CD4-positive, alpha-beta T cell treated with Interleukin-15 for 1 hour (primary cell): ENCODE measurements around the gene CYP3A4.
"Not testable (repeated sequence)": the region's sequence is repeated elsewhere in the genome, so short reads cannot be mapped to it uniquely, and the experiment has no call there.

ENCODE experiments used
- DNase-seq: peaks from one replicate; pipeline ENCODE4 v3.0.0-alpha.2; 2020

Gene CYP3A4

GRCh38 chr7:99784007-99784406, at the start of gene CYP3A4:
CYP3A4 (minus strand) TSS chr7:99784184; CDS start chr7:99784081, 103 bp downstream.
- DNase-seq: no peak

DNA sequence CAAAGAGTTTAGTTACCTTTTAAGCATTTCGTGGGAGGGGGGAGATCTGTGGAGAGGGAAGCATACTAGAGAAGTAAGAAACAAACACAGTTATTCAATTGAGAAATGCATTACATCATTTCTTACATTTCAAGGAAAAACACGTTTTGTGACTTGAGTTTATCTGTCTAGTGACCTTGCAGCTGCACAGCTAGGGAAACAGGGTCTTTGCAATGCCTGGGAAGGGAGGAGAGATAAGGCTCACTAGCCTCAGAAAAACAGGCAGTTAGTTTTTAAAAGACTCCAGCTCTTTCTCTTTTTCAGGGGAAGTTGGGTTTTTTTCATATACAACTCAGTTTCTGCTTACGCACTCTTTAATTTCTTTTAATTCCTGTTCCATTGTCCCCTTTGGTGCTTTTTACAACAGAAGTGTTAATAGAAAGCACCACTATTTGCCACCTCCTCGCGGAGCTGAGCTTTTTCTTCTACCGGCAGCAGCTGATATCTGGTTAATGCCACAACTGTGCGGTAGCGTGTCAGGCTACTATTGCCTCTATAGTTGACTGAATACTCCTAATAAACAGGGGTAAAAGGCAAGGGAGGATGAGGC, 49.4 kb upstream of the CYP3A4 start:
- no peak for DNase-seq

DNA sequence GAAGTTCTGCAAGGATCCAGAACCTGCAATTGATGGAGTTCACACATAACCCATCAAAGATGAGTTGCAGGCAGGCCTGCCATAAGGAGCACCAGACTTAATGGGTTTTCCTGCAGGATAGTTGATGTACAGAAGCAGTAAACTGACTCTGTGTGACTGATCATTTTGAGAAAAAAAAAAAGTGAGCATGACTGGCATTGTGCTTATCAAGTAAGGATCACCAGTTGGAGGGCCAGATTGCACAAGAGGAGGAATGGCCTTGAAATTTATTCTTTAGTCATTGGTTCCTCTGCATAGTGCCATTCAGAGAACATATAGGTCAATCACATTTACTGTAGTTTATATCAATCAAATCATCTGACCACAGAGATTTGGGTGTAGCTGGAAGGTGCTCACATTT, 47.6 kb upstream of the CYP3A4 start:
- DNase-seq: no peak

DNA sequence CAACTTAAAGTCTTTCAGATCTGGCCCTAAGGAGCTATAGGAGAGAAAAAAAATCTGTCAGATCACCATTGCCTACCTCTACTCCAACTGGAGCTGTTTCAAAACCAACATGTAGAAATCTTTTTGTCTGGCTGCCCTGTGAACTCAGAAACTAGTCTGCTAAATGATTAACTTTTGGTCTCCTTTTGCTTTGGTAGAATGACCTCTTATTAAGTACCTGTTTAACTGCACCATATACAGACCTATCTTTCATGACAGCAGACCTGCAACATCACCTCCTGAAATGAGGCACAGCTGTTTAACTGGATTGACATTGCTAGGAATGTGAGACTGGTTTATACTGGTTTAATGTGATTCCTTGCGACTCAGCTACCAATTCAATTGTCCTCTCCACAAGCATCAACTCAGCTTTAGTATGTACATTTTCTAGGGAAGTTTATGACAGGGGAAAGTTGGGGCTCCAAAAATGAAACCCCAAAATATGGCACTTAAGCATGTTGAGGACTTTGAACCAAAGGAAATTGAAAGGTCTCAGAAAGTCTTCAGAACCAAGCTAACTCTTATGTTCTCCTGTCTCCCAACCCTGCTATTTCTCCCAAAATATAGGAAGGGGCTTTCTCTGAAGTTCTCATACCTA, 45.7 kb upstream of the CYP3A4 start:
- DNase-seq: no peak

DNA sequence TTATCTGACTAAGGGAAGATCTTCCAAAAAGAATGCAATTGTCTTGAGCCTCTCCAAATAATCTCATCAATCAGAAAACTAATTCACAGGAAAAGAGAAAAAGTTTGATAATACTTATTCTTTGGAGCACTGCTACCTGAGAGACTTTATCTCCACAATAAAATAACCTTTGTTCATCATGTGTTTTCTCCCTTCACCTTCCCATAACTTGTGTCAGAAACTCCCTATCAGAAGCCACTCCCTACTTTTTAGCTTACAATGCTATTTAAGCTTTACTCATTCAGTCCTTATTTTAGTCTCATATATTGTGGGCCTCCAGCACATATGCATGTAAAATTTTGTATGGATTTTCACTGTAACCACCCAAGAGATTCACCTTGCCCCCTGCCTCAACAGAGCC, 44.8 kb upstream of the CYP3A4 start:
- no peak for DNase-seq

DNA sequence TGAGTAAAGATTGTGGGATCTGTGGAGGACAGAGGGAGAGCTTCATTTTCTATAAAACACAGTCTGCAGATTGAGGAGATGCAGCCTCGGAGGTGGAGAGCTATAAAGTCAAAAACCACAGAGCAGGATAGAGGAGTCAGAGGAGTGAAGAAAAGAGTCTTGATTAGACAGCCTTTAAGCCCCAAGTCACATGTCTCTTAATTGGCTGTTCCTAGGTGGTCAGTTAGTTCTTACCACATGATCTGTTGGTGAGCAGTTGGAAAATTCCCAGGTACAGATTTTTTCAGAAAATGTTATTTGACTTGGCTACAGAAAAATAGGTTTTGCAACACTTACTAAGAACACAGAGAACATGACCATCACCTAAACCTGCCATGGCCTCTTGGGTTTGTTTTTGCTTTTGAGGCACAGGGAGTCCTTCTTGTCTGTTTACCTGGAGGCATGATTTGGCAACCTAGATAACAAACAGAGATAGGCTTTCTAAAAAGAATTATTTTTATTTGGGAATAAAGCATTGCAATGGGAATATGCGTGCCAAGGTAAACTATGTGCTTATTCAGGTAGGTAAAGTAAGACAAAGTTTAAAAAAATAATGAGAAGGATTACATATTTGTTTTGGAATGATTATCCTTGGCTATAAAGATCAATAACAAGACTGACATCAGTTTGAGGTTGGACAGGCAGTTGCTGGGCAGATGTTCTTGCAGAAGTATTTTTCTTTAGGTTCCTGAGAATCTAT, 43.2 kb upstream of the CYP3A4 start:
- no peak for DNase-seq

DNA sequence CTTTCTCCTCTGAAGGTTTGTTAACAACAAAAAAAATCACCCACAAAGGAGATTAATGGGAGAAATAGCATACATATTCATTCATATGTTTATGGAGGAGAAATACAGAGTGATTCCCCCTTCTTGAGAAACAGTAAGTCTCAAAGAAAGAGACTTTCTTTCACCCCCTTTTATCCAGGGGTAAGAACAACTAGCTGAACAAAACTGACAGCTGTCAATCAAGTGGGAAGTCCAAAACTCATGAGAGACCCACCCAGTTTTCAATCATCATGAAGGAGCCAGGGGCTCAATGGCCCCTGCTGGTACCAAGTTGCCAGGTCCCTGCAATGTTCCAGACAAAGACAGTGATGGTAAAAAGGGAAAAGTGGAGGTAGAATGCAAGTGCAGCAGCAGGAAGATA, 41.9 kb upstream of the CYP3A4 start:
- no peak for DNase-seq

DNA sequence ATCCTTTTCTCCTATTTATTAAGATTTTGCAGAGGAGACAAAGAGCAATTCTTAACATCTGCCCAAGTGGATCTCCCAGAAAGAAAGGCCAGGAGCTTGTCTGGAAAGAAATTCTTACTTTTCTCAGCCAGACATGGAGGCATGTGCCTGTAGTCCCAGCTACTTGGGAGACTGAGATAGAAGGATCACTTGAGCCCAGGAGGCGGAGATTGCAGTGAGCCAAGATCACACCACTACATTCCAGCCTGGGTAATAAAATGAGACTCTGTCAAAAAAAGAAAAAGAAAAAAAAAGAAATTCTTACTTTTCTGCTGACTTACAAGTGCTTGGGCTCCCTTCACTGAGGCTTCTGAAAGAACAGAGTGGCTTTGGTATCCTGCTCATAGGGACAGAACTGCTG, 41.5 kb upstream of the CYP3A4 start:
- DNase-seq: no peak

DNA sequence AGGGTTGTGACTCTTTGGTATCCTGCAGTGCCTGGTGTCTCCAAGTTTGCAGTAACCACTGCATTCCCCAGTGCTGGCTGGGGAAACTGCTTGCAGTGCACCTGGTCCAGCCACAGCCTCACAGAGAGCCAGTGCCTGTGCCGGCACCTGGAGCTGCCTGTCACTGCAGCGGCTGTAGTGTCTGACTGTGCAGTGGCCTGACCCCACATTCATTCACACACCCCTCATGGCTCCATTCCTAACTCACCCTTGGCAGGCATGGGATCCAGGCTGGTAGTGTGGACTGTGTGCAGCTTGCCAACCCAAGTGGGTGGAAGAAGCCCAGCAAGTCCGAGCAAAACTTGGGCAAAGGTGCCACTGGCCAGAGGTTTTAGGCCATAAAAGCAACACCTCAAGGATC, 40.1 kb upstream of the CYP3A4 start:
- no peak for DNase-seq

DNA sequence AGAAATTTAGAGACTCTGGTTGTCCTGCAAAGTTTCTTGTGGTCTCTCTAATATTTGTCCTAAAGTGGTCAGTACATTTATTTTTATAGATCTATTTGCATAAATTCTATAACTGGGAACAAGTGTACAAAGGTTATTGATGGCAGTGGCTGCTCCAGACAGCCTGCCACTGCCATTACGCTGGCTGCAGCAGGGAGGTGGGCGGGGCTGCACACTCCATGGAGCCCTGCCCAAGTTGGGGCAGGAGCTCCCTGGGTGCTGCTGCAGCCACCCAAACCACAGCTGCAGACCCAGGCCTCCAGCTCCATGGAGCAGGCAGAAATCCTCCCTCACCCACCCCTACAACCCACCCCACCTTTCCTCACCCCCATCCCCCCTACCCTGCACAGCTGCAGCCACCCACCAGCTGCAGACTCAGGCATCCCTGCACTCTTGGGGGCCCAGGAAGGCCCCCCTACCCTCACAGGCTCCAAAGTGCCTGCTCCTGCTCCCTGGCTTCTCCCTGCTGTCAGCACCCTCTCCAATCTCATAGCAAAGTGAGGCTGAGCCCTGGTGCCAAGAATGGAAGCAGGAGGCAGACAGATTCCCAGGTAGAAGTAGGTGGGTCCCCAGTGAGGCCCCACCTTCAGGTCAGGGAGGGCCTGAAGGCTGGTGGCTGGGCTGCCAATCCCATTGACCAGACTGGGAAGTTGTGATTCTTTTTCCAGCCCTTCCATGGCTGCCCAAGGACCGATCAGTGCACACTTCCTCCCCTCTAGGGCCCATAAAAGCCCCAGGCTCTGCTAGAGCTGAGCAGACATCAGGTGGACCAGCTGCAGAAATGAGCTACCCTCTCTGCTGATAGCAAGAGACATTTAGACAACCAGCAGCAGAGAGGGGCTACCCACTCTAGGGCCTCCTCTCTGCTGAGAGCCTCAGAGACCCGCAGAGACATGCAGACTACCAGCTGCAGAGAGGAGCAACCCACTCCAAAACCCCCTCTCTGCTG, 39.0 kb upstream of the CYP3A4 start:
- no peak for DNase-seq

DNA sequence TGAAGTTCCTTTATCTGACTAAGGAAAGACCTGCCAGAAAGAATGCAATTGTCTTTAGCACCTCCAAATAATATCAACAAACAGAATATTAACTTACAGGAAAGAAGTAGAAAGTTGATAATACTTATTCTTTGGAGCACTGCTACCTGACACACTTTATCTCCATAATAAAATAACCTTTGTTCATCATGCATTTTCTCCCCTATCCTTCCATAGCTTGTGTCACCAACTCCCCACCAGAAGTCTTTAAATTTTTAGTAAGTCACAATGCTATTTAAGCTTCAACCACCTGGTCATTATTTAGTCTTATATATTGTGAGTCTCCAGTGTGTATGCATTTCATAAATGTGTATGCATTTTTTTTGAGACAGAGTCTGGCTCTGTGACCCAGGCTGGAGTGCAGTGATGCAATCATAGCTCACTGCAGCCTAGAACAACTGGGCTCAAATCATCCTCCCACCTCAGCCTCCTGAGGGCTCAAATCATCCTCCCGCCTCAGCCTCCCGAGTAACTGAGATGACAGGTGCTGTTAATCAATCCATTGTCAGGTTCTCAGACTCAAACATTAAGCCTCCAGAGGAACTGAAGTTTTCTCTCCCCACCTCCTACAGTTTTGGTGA, 36.5 kb upstream of the CYP3A4 start:
- DNase-seq: no peak

DNA sequence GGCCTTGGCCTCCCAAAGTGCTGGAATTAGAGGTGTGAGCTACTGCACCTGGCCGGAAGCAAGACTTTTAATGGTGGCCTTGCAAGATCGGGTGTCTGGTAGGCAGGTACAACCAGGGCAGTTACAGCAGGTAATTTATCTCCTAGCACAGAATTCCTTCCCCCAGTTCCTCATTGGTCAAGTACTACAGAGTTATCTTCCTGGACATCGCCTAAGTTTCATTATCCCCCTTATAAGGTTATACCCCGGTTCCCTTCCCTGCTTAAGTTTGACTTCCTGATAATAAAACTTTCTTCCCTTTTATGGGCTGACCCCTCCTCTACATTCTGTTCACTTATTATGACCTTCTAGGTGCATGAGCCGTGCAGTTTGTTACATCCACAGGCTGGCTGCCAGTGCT, 24.8 kb upstream of the CYP3A4 start:
- DNase-seq: no peak

DNA sequence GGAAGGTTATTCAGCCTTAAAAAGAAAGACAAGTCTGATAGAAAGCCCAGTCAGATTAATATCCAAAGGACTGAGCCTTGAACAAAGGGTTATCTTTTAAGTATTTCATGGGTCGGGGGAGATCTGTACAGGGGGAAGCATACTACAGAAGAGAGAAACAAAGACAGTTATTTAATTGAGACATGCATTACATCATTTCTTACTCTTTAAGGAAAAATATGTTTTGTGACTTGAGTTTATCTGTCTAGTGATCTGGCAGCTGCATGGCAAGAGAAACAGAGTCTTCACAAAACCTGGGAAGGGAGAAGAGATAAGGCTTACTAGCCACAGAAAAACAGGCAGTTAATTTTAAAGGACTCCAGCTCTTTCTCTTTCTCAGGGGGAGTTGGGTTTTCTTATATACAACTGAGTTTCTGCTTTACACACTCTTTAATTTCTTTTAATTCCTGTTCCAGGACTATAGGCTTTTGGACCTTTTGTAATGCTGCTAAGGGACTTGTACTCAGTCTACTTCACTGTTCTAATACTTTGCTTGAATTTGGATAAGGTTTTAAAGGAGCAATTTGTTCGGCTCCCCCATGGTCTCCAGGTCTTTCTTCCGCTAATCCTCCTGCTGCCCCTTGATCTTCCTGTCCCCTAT, 23.0 kb upstream of the CYP3A4 start:
- no peak for DNase-seq

GRCh38 chr7:99805641-99806040, 21.7 kb upstream of the CYP3A4 start:
- no peak for DNase-seq

- not testable (repeated sequence) for DNase-seq
Measured at GRCh38 chr7:99803118-99803517, 19.1 kb upstream of the CYP3A4 start.

DNA sequence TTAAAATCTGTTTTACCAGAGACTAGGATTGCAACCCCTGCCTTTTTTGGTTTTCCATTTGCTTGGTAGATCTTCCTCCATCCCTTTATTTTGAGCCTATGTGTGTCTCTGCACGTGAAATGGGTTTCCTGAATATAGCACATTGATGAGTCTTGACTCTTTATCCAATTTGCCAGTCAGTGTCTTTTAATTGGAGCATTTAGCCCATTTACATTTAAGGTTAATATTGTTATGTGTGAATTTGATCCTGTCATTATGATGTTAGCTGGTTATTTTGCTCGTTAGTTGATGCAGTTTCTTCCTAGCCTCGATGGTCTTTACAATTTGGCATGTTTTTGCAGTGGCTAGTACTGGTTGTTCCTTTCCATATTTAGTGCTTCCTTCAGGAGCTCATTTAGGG, 17.4 kb upstream of the CYP3A4 start:
- DNase-seq: not testable (repeated sequence)

DNA sequence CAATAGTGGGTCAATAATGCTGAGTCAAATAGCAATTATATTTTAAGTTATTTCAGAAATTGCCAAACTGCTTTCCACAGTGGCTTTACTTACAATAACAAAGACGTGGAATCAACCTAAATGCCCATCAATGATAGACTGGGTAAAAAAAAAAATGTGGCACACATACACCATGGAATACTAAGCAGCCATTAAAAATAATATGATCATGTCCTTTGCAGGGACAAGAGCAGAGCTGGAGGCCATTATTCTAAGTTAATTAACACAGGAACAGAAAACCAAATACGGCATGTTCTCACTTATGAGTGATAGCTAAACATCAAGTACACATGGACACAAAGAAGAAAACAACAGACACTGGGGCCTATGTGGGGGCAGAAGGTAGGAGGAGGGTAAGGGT, 15.0 kb upstream of the CYP3A4 start:
- DNase-seq: no peak

GRCh38 chr7:99795864-99796263, 11.9 kb upstream of the CYP3A4 start:
- DNase-seq: not testable (repeated sequence)

DNA sequence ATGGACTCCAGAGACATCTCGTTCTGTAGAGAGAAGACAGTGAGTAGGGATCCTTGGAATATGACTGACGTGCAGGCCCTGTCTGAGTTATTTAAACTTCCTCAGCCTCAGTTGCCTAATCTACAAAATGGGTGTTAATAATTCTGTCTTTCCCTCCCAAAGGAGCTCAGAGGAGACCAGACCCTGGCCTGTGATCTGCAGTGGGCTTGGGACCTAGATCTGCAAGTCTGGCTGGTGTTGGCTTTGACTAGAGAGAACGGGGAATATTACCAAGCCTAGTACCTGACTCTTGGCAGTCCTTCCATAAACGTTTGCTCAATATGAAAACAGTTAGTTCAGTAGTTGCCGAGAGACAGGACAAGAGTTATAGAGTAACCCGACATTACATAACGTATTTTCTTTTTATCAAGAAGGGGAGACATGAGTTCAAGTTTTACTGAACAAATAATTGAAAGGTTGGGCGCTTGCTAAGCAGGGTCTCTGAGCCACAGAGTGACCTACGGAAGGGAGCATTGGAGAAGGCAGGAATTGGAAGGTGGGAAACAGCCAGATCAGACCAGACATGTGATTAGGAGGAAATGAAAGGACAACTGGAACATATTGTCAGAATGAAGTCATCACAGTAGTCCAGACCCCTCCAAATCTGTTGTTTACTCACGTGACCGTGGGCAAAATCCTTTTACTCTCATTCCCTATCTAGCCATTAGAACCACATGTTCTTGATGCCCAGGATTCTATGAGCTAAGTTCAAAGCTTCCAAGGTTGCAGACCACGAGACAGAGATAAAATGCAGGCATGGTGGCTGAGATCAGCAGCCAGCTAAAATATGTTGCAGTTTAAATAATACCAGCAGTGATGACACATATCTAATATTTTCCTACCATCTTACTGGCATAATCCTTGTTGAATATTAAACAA, 10.9 kb upstream of the CYP3A4 start:
- DNase-seq: no peak

GRCh38 chr7:99793443-99793842, 9.5 kb upstream of the CYP3A4 start:
- no peak for DNase-seq

- DNase-seq: no peak
Measured at GRCh38 chr7:99792967-99793366, 9.0 kb upstream of the CYP3A4 start.
